ENCODE results near the gene GTPBP2. TPM values are rescaled to one million over a fixed set of nuclear protein-coding genes. Genes with fewer than 3 reads are reported as not detected.

The GTPBP2 gene
- total RNA-seq, 1 experiment from 2014 or later, result 72.2 TPM

GRCh38 chr6:43674291-43674690 lies 45.2 kb upstream of the GTPBP2 start:
- Histone ChIP-seq H2AK5ac (ENCODE audit: insufficient read length, low read length) (no peak overlapping the region), H2AFZ (ENCODE audit: low read length) (no peak overlapping the region), H4K5ac (ENCODE audit: insufficient read length, low read depth, low read length) (no peak overlapping the region), H3K79me2 (ENCODE audit: insufficient read depth, low read length) (no peaks in the 10 kb centered on the region), H4K20me1 (ENCODE audit: control insufficient read depth, insufficient read depth, insufficient read length) (no peaks in the 10 kb centered on the region), H3T11ph (ENCODE audit: low read length) (no peak overlapping the region), H2BK12ac (ENCODE audit: insufficient read length, low read depth, low read length) (no peak overlapping the region), H3K9ac (ENCODE audit: extremely low read depth, insufficient read length, low read length) (no peak overlapping the region), H3K18ac (ENCODE audit: insufficient read length, low read depth, low read length) (no peak overlapping the region), H3K79me1 (ENCODE audit: insufficient read depth, low read depth, low read length, poor library complexity, severe bottlenecking) (no peaks in the 10 kb centered on the region), H3K4me2 (ENCODE audit: insufficient read depth, insufficient read length, low read length) (no peak overlapping the region), H3K56ac (ENCODE audit: insufficient read length, low read depth, low read length) (no peak overlapping the region), H3K4me1 (ENCODE audit: insufficient read depth, low read length) (no peaks in the 10 kb centered on the region), H3K23me2 (ENCODE audit: insufficient read length, low read depth, low read length, poor library complexity, severe bottlenecking) (no peaks in the 10 kb centered on the region), H3K23ac (ENCODE audit: insufficient read length, low read depth, low read length) (no peak overlapping the region), H2BK5ac (ENCODE audit: insufficient read length, low read length) (no peak overlapping the region), H3K27ac (ENCODE audit: insufficient read length, low read depth, low read length) (no peak overlapping the region), H2BK20ac (ENCODE audit: low read depth, low read length, poor library complexity, severe bottlenecking) (no peak overlapping the region), H4K91ac (ENCODE audit: insufficient read length, low read depth, low read length) (no peak overlapping the region), H2BK120ac (ENCODE audit: low read depth, low read length, poor library complexity, severe bottlenecking) (no peak overlapping the region), H4K8ac (replicated peaks; ENCODE audit: insufficient read length, low read depth, low read length) (no peak overlapping the region), H2BK15ac (ENCODE audit: low read depth, low read length) (no peak overlapping the region), H3K27me3 (ENCODE audit: insufficient read depth, low read length) (no peaks in the 10 kb centered on the region; the same call in 1 of the 2 replicates), H3K9me3 (ENCODE audit: control insufficient read depth, low read depth, low read length) (no peaks in the 10 kb centered on the region), H3K4ac (ENCODE audit: low read depth, low read length) (no peak overlapping the region), H3K14ac (ENCODE audit: insufficient read depth, low read length) (no peak overlapping the region)
- Mint-ChIP-seq H3K36me3 (ENCODE audit: insufficient read depth in 1 of 3, low read depth in 3 of 3) (peaks cover 41 to 85% (median 64%) of the 10 kb centered on the region in 3 experiments), H3K27me3 (ENCODE audit: low read depth) (peaks cover 1% of the 10 kb centered on the region; the same call in 1 of the 2 replicates), H3K4me3 (no peak overlapping the region), H3K9me3 (no peaks in the 10 kb centered on the region), H3K4me1 (peaks cover 9 to 13% of the 10 kb centered on the region in 2 experiments), H3K27ac (no peak overlapping the region)
- no CpG with 5 or more reads among the region's 2 CpGs for WGBS (ENCODE audit: extremely low coverage, insufficient read length, low lambda C conversion rate)
- DNase-seq, result no peak
- TF ChIP-seq, protein P1, sequence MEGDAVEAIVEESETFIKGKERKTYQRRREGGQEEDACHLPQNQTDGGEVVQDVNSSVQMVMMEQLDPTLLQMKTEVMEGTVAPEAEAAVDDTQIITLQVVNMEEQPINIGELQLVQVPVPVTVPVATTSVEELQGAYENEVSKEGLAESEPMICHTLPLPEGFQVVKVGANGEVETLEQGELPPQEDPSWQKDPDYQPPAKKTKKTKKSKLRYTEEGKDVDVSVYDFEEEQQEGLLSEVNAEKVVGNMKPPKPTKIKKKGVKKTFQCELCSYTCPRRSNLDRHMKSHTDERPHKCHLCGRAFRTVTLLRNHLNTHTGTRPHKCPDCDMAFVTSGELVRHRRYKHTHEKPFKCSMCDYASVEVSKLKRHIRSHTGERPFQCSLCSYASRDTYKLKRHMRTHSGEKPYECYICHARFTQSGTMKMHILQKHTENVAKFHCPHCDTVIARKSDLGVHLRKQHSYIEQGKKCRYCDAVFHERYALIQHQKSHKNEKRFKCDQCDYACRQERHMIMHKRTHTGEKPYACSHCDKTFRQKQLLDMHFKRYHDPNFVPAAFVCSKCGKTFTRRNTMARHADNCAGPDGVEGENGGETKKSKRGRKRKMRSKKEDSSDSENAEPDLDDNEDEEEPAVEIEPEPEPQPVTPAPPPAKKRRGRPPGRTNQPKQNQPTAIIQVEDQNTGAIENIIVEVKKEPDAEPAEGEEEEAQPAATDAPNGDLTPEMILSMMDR (conservative IDR thresholded peaks at IDR 0.05), result no peak
